HG02943 (cell line): Measurements from ENCODE around the gene NSMF.

Experiments
- ATAC-seq: cut with Tn5 transposase; IDR thresholded peaks from one replicate; pipeline ENCODE4 v1.9.1; 2021; ENCODE audit warnings: mild to moderate bottlenecking, low read depth, moderate library complexity; ENCODE audit not compliant: unreplicated experiment

NSMF gene

GRCh38 chr9:137449081-137449844 lies 9.9 kb downstream of the NSMF start:
- no peak for ATAC-seq

- no peak for ATAC-seq
These were observed 10.6 kb downstream of the NSMF start for GRCh38 chr9:137448602-137448962.

- no peak for ATAC-seq
These were observed 11.2 kb downstream of the NSMF start for GRCh38 chr9:137447722-137448601.

- no peak for ATAC-seq
These were observed 12.2 kb downstream of the NSMF start for GRCh38 chr9:137446851-137447471.

DNA sequence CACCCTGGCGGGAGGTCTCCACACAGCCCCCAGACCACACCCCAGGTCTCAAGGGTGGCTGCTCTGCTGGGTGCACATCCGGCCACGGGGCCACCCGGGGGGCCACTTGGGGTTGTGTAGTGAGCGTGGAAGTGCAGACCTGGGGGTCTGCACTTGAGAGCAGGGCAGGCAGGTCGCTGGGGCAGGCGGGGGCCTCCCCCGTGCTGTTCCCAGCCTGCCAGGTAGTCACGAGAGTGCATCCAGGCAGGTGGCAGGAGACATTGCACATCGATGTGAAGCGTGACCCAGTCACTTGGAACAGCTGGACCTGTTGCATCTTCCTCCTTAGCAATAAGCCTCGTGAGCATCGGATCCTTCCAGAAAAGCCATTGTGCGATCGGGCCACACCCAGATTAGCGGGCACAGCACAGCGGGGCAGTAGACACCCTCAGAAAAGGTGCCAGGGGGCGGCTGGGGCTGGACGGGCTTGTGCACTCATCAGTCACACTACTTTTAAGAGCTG lies 13.2 kb downstream of the NSMF start:
- no peak for ATAC-seq

- peak; percentile 70 for ATAC-seq
These were observed 13.8 kb downstream of the NSMF start for GRCh38 chr9:137445275-137445807.

DNA sequence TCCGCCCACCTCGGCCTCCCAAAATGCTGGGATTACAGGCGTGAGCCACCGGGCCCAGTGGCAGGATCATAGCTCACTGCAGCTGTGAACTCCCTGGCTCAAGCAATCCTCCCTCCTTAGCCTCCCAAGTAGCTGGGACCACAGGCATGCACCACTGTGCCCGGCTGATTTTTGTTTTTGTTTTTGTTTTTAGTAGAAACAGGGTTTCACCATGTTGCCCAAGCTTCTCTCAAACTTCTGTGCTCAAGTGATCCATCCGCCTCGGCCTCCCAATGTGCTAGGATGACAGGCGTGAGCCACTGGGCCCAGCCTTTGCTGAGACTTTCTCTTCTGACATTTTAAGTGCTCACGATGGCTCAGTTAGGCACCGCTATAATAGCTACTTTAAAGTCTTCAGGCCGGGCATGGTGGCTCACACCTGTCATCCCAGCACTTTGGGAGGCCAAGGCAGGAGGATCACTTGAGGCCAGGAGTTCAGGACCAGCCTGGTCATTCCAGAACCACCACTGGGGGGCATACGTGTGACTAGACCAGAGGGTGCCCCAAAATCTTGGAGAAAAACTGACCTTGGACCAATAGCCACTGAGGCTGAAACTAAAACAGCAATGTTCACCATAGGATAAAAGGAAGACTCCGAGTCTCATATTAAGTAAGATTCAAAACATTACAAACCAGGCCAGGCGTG lies 14.9 kb downstream of the NSMF start:
- ATAC-seq, result no peak

- no peak for ATAC-seq
These were observed 17.2 kb downstream of the NSMF start for GRCh38 chr9:137441935-137442321.

GRCh38 chr9:137441289-137441934 lies 17.7 kb downstream of the NSMF start, which contains the start of gene ENTPD8:
ENTPD8 (minus strand) TSS chr9:137441357; CDS start chr9:137438285, 3,072 bp downstream.
- no peak for ATAC-seq

GRCh38 chr9:137439158-137439714 lies 19.9 kb downstream of the NSMF start:
- ATAC-seq, result no peak

DNA sequence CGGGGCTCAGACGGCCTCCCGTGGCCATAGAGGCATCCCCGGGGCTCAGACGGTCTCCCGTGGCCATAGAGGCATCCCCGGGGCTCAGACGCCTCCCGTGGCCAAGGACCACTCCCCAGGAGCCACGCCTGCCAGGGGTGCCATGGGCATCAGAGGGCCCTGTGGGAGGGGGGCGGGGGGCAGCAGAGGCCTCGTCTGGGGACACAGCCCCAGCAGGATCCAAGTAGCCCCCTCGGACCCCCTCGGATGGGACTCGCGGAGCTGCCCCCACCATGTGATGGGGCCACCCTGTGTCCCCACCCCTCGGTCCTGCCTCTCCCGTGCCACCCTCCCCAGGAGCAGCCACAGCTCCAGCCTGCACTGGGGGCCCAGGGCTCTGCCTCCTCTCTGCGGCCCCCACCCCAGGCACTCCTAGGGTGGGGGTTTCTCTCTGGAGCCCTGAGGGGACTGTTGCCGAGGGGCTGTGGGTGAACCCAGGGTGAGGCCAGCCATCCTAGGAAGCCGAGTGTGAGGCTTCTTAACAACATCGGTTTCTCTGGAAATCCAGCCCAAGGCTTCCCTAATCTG lies 20.5 kb downstream of the NSMF start:
- ATAC-seq, result no peak

DNA sequence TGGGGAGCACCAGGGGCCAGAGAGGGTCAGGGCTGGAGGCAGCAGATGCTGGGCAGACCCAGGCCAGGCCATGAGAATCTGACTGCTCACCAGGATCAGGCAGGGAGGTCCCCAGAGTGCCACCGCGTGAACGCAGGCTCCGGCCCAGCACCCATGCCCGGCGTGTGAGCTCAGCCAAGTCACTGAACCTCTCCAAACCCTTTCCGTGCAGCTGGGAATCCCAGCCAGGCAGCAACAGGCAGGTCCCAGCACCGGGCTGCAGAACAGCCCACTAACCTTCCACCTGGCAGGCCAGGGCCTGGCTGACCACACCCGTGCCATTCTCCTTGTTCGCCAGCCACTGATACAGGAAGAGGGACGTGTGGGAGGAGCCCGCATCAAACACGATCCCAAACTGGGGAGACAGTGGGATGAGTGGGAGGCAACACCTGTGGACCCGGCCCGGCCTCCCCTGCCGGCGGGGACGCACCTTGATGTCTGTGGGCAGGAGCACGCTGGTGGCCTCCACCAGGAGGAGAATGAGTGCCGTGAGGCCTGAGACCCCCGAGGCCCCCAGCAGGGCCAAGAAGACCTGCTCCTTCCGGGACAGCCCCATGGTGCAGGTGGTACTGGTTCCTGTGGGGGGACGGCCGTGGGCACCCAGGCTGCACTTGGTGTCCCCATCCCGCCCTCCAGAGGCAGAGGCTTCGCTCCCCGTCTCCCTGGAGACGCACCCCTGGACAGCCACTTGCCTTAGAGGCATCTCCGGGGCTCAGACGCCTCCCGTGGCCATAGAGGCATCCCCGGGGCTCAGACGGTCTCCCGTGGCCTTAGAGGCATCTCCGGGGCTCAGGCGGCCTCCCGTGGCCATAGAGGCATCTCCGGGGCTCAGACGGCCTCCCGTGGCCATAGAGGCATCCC lies 21.2 kb downstream of the NSMF start:
- no peak for ATAC-seq

DNA sequence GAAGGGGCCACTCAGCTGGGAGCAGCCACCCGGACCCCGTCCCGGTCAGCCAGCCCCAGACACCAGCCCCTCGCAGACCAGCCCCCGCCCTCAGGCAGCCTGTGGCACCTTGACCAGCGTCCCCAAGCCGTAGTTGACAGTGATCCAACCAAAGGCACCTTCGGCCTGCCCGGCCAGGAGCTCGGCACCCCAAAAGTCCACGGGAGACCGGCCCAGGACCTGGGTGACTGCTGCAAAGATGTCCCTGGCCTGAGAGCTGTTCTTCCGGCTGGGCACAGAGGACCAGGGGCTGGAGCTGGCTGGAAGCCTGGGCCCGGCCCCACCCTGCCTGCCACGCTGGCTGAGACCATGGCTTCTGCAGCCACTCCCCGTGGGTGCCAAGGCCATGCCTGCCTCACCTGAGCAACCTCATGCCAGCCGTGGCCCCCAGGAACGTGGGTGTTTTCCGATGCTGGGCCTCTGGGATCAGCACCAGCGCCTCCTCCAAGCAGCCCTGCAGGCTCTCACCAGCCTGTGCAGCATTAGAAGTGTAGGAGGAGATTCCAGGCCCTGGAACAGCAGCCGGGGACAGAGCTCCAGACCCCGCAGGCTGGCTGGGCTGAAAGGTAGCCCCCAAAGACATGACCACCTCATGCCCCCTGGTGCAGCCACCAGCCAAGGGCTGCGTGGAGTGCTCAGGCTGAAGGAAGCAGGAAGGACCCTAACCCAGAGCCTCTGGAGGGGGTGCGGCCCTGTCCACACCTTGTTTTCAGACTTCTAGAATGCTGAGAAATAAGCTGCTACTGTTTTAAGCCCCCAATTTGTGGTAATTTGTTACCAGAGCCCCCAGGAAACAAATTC lies 22.2 kb downstream of the NSMF start:
- ATAC-seq, result no peak

DNA sequence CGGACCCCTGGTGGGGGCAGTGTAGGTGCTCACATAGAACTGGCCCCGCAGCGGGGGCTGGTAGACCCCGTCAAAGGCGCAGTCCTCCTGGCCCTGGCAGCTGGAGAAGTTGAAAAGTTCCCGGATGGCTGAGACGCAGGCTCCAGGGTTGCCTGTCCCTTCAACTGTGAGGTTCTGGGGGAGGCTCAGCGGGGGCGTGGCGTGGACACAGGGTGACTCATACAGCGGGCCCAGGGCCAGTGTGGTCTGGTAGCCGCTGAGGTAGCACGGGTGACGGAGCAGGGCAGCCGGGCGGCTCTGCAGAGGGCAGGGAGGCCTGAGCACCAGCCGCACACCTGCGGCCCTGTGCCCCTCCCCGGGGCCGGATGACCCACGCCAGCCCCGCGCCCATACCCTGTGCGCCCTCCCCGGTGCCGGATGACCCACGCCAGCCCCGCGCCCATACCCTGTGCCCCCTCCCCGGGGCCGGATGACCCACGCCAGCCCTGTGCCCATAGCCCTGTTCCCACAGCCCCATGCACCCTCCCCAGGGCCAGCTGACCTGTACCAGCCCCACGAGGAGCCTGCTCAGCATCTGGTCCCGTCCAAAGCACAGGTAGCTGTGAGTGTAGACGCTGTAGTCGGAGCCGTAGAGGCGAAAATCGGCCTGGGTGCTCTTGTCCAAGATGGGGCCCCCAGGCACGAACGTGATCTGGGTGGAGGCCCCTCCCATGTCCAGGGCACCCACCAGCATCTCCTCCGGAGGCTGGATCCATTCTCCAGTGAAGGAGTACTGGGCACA lies 23.0 kb downstream of the NSMF start:
- no peak for ATAC-seq

- ATAC-seq, result no peak
These were observed 23.7 kb downstream of the NSMF start for GRCh38 chr9:137435381-137435891.
